ENCODE data around the gene FEM1B.
A peak's percentile ranks its signal among the peaks of the same experiment; 100 is the strongest.

Gene FEM1B

GRCh38 chr15:68259883-68260282 is 17.7 kb upstream of the FEM1B start:
- DNase-seq (ENCODE audit: low spot score): no peak

- no peak for DNase-seq (ENCODE audit: low spot score)
Observed at GRCh38 chr15:68261241-68261640, 16.3 kb upstream of the FEM1B start.

GRCh38 chr15:68261980-68262379 is 15.6 kb upstream of the FEM1B start:
- no peak for DNase-seq (ENCODE audit: low spot score)

- DNase-seq (ENCODE audit: low spot score): no peak
Observed at GRCh38 chr15:68262514-68263356, 14.8 kb upstream of the FEM1B start.

GRCh38 chr15:68264282-68264681 is 13.3 kb upstream of the FEM1B start:
- no peak for DNase-seq (ENCODE audit: low spot score)

GRCh38 chr15:68265081-68265480 is 12.5 kb upstream of the FEM1B start:
- DNase-seq (ENCODE audit: low spot score): no peak

- DNase-seq (ENCODE audit: low spot score): no peak
Observed at GRCh38 chr15:68265674-68266073, 11.9 kb upstream of the FEM1B start.

- no peak for DNase-seq (ENCODE audit: low spot score)
Observed at GRCh38 chr15:68268405-68268804, 9.1 kb upstream of the FEM1B start.

DNA sequence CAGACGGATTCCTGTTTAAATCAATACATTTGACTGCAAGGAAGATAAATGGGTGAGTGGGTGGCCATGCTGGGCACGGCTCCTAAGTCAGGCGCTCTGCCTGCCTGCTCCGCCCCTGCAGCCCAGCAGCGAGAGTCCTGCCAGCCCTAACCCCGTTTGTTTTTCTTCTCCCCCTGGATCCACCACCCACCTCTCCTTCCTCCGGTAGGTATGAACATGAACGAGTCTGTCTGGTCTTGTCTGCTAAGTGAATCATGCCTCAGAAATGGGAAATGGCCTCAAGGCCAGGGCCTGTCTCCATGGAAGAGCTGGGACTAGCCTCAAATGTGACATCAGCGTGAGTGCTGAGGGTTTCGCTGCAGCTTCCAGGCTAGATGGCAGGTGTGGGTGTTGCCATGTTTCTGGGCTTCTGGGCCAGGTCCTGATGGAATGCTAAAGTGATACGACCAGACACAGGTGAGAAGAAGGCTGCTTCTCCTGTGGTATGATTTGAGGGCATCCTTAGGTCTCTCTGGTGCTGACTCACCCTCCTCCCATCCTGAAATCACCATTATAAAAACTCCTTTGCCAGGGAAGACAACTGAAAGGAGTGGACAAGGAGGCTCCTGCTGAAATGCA is 5.6 kb upstream of the FEM1B start:
- DNase-seq (ENCODE audit: low spot score): peak; percentile 56

DNA sequence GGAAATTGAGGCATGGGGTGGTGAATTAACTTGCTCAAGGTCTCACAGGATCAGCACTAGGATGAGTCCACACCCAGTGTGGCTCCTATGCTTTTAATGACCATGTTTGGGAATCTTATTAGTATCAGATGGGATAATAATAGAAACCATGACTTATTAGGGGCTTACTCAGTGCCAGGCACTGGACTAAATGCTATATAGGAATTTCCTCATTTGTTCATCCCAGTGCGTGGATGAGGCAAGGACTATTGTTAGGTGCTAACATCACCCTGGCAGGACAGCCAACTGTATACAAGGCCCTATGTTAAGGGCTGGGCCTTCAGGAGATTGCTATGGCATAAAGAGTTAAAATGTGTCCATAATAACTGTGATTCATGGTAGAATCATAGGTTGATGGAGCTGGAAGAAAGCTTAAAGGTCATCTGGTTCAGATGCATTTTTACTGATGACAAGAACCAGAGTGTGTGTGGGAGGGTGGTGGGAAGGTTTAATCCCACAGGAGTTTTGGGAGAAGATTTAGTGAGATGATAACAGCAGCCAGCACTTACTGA is 4.7 kb upstream of the FEM1B start:
- no peak for DNase-seq (ENCODE audit: low spot score)

GRCh38 chr15:68274201-68274848 is 3.2 kb upstream of the FEM1B start:
- DNase-seq (ENCODE audit: low spot score): no peak

GRCh38 chr15:68275165-68275746 is 2.3 kb upstream of the FEM1B start:
- no peak for DNase-seq (ENCODE audit: low spot score)

GRCh38 chr15:68276668-68277067 is 877 bp upstream of the FEM1B start:
- DNase-seq (ENCODE audit: low spot score): no peak

GRCh38 chr15:68277131-68277602 is 378 bp upstream of the FEM1B start:
- peak; percentile 71 for DNase-seq (ENCODE audit: low spot score)

GRCh38 chr15:68278345-68278594 is 725 bp downstream of the FEM1B start:
- no peak for DNase-seq (ENCODE audit: low spot score)

GRCh38 chr15:68278595-68279405 is 1.3 kb downstream of the FEM1B start:
- DNase-seq (ENCODE audit: low spot score): no peak

DNA sequence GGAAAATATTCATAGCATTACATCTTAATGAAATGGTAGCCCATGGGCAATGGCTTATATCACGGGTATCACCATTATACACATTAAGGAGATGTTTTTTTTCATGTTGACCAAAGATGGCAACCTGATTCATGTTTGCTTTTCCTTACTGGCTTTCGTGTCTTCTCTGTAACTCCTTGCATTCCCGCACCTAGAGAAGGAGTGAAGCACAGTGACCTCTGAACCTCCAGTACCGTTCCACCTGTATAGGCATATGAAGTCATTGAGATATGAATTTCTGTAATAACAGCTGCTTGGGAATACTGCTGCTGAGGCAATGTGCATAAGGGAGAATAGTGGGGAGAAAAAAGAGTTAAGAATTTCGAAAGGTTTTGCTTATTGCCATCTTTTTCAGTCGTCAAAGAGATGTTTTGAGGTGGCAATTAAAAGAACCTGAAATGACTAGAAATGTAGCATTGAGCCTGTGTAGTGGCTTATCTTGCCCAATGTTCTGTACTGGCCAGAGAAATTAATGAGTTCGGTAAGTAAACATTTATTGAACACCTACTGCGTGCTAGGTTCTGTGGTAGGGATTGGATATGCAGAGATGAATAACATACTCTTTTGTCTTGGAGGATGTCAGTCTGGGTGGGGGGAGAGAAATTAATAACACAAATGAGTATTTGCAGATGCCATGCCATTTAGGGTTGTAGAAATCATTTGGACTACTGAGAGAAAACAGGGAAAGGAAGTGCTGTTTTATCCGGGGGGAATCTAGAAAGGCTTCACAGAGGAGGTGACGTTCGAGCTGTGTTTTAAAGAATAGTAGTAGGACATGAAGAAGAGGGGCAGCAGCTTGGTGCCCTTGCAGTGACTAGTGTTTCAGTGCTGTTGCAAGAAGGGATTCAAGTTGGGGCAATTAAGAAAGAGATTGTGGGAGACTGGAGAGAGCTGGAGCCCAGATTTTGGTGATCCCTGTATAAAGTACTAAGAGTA is 2.5 kb downstream of the FEM1B start:
- no peak for DNase-seq (ENCODE audit: low spot score)

- DNase-seq (ENCODE audit: low spot score): no peak
Observed at GRCh38 chr15:68281008-68281407, 3.5 kb downstream of the FEM1B start.

- DNase-seq (ENCODE audit: low spot score): no peak
Observed at GRCh38 chr15:68283401-68283800, 5.9 kb downstream of the FEM1B start.

DNA sequence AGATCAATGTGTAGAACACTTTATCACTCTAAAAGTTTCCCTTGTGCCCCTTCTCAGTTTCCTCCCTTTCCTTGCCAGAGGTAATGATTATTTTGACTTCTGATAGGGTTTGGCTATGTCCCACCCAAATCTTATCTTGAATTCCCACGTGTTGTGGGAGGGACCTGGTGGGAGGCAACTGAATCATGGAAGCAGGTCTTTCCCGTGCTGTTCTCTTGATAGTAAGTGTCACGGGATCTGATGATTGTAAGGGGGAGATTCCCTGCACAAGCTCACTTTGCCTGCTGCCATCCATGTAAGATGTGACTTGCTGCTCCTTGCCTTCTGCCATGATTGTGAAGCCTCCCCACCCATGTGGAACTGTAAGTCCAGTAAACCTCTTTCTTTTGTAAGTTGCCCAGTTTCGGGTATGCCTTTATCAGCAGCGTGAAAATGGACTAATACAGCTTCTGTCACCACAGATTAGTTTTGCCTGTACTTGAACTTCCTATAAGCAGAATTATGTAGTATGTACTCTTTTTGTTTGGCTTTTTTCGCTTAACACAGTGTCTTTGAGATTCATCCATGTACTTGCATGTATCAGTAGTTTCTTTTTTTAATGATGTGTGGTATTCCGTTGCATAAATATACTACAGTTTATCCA is 7.2 kb downstream of the FEM1B start:
- no peak for DNase-seq (ENCODE audit: low spot score)

Measured in globus pallidus (tissue), 1 donor.